Lower leg skin (tissue), 4 donors: ENCODE data around the gene SPARC. TPM values are rescaled to one million over a fixed set of nuclear protein-coding genes. Genes with fewer than 3 reads are reported as not detected.
A peak's percentile ranks its signal among the peaks of the same experiment; 100 is the strongest.
"Not testable (repeated sequence)": the region's sequence is repeated elsewhere in the genome, so short reads cannot be mapped to it uniquely, and the experiment has no call there.

Experiments used
- DNase-seq, 2 donors: peaks; one replicate each; pipeline ENCODE4 v3.0.0-alpha.2; 2019; ENCODE audit warnings: low spot score in 2 of 2
- H3K4me3 ChIP-seq: fragments of 200-600 bp; sonication (generic); 2 replicates; pipeline ENCODE4 v1.5.1; 2017; ENCODE audit warnings: mild to moderate bottlenecking, low read depth; ENCODE audit not compliant: poor library complexity, severe bottlenecking
- CTCF ChIP-seq, 3 donors: fragments of 450-650 bp; IDR thresholded peaks; one replicate each; pipeline ENCODE4 v1.5.1; 2016; ENCODE audit warnings: antibody characterized with exemption in 3 of 3, mild to moderate bottlenecking in 3 of 3, moderate library complexity in 2 of 3
- POLR2A ChIP-seq, 2 donors: fragments of 450-650 bp; IDR thresholded peaks; one replicate each; pipeline ENCODE4 v1.6.1; 2016 to 2017; ENCODE audit warnings: antibody characterized with exemption in 2 of 2, mild to moderate bottlenecking in 1 of 2, moderate library complexity in 1 of 2
- WGBS, 2 donors: methylation state at CpG; one replicate each; pipeline ENCODE4 v1.1.5; 2018; 5-methylcytosine and 5-hydroxymethylcytosine counted together
- intact Hi-C: fragments of 100-400 bp; cut with DNase I; formaldehyde crosslinking; loops from one replicate; pipeline ENCODE4 v1.15.0; 2023; ENCODE audit warnings: low total_unique reads
- total RNA-seq, 4 donors: library from RNA; depleted of rRNA; stranded (reverse); fragments of >200 nt; gene quantifications; one replicate each; pipeline ENCODE4 v1.1.0, GENCODE V29; 2016

The SPARC gene
- total RNA-seq, 4 donors from 2014 or later, result 133 to 494 (median 213) TPM

GRCh38 chr5:151680944-151681427, 5.7 kb downstream of the SPARC start:
- no peak overlapping the region for H3K4me3 ChIP-seq

GRCh38 chr5:151680156-151680505, 6.6 kb downstream of the SPARC start:
- WGBS, 2 donors, result 59 to 61% methylated on average over 7 of the region's 7 CpGs
- intact Hi-C loops, DNase-seq, H3K4me3 ChIP-seq: not testable (repeated sequence)

More at GRCh38 chr5:151680944-151681427, 5.7 kb downstream of the SPARC start:
- DNase-seq, result no peak
- WGBS, 2 donors, result 51 to 52% methylated on average over 5 of the region's 5 CpGs
- intact Hi-C loops, result no loop called here
- no peak for TF ChIP-seq POLR2A (IDR thresholded peaks at IDR 0.05)
- no peak for TF ChIP-seq CTCF (IDR thresholded peaks at IDR 0.05)

- WGBS, 2 donors, result 65 to 68% methylated on average over 8 of the region's 8 CpGs
- TF ChIP-seq CTCF (IDR thresholded peaks at IDR 0.05), result no peak
- TF ChIP-seq POLR2A (IDR thresholded peaks at IDR 0.05), result no peak
- no peak overlapping the region for H3K4me3 ChIP-seq
- intact Hi-C loops, result no loop called here
- peak in 1 of 2 donors; percentile 66 for DNase-seq
These were observed 7.1 kb downstream of the SPARC start for GRCh38 chr5:151679421-151680155.

GRCh38 chr5:151678713-151679112, 8.0 kb downstream of the SPARC start:
- WGBS, 2 donors, result 60 to 68% methylated on average over 5 of the region's 5 CpGs
- DNase-seq, result peak in 1 of 2 donors; percentile 23
- H3K4me3 ChIP-seq, result no peak overlapping the region
- intact Hi-C loops, result no loop called here
- TF ChIP-seq POLR2A (IDR thresholded peaks at IDR 0.05), result no peak
- TF ChIP-seq CTCF (IDR thresholded peaks at IDR 0.05), result no peak

- intact Hi-C loops, result no loop called here
- DNase-seq, result no peak
- TF ChIP-seq CTCF (IDR thresholded peaks at IDR 0.05) (no peak), POLR2A (IDR thresholded peaks at IDR 0.05) (no peak)
- WGBS, 2 donors, result 40 to 46% methylated on average over 6 of the region's 6 CpGs
- no peak overlapping the region for H3K4me3 ChIP-seq
These were observed 8.8 kb downstream of the SPARC start for GRCh38 chr5:151677776-151678545.

- TF ChIP-seq CTCF (IDR thresholded peaks at IDR 0.05), result no peak
- TF ChIP-seq POLR2A (IDR thresholded peaks at IDR 0.05), result no peak
- intact Hi-C loops, result no loop called here
- DNase-seq, result no peak
- no peak overlapping the region for H3K4me3 ChIP-seq
- 41 to 49% methylated on average over 2 of the region's 2 CpGs for whole genome bisulfite sequencing, 2 donors
These were observed 10.0 kb downstream of the SPARC start for GRCh38 chr5:151676719-151677118.
